Activated naive CD8-positive, alpha-beta T cell treated with anti-CD3 and anti-CD28 coated beads, Interleukin-2, amount 50 U/mL, for 16 hours (primary cell): ENCODE measurements around the gene AGO1.
"Not testable (repeated sequence)": the region's sequence is repeated elsewhere in the genome, so short reads cannot be mapped to it uniquely, and the experiment has no call there.

Source experiments
- DNase-seq: peaks from one replicate; pipeline ENCODE4 v3.0.0-alpha.2; 2020; ENCODE audit warnings: low read depth, low spot score

Gene AGO1

GRCh38 chr1:35915693-35916092 is 32.7 kb downstream of the AGO1 start:
- no peak for DNase-seq

- no peak for DNase-seq
These were observed 40.8 kb downstream of the AGO1 start for GRCh38 chr1:35923791-35924221.

- DNase-seq: no peak
These were observed 41.8 kb downstream of the AGO1 start for GRCh38 chr1:35924838-35925237.

- DNase-seq: no peak
These were observed 42.7 kb downstream of the AGO1 start for GRCh38 chr1:35925741-35926140.

- no peak for DNase-seq
These were observed 44.5 kb downstream of the AGO1 start for GRCh38 chr1:35927472-35927871.

GRCh38 chr1:35929730-35930592 is 47.0 kb downstream of the AGO1 start:
- DNase-seq: no peak

- peak; percentile 79 for DNase-seq
These were observed 47.8 kb downstream of the AGO1 start, which contains the start of gene AGO3 for GRCh38 chr1:35930593-35931445. Gene AGO3, plus strand, starts transcription at chr1:35931105. Its CDS starts 322 bp downstream, at chr1:35931427.

- no peak for DNase-seq
These were observed 48.6 kb downstream of the AGO1 start for GRCh38 chr1:35931446-35932157.

GRCh38 chr1:35932158-35932636 is 49.2 kb downstream of the AGO1 start:
- DNase-seq: no peak

GRCh38 chr1:35932941-35933340 is 49.9 kb downstream of the AGO1 start:
- no peak for DNase-seq

- DNase-seq: no peak
These were observed 52.7 kb downstream of the AGO1 start for GRCh38 chr1:35935442-35936388.

- DNase-seq: no peak
These were observed 53.8 kb downstream of the AGO1 start for GRCh38 chr1:35936838-35937237.

- DNase-seq: no peak
These were observed 56.5 kb downstream of the AGO1 start for GRCh38 chr1:35939484-35939883.

GRCh38 chr1:35945327-35945726 is 62.3 kb downstream of the AGO1 start:
- no peak for DNase-seq

- no peak for DNase-seq
These were observed 64.5 kb downstream of the AGO1 start for GRCh38 chr1:35947547-35947946.

- no peak for DNase-seq
These were observed 75.5 kb downstream of the AGO1 start for GRCh38 chr1:35958558-35958957.

GRCh38 chr1:35959304-35959703 is 76.3 kb downstream of the AGO1 start:
- no peak for DNase-seq

GRCh38 chr1:35962952-35963351 is 79.9 kb downstream of the AGO1 start:
- DNase-seq: no peak

- DNase-seq: not testable (repeated sequence)
These were observed 81.3 kb downstream of the AGO1 start for GRCh38 chr1:35964277-35964676.

- no peak for DNase-seq
These were observed 85.4 kb downstream of the AGO1 start for GRCh38 chr1:35968396-35968795.

- no peak for DNase-seq
These were observed 88.6 kb downstream of the AGO1 start for GRCh38 chr1:35971601-35972000.
